HG03103 (cell line): ENCODE data around the gene ZNF835.

Experiments used
- ATAC-seq: cut with Tn5 transposase; IDR thresholded peaks from one replicate; pipeline ENCODE4 v1.9.1; 2021; ENCODE audit warnings: low read depth; ENCODE audit not compliant: unreplicated experiment

Gene ZNF835

DNA sequence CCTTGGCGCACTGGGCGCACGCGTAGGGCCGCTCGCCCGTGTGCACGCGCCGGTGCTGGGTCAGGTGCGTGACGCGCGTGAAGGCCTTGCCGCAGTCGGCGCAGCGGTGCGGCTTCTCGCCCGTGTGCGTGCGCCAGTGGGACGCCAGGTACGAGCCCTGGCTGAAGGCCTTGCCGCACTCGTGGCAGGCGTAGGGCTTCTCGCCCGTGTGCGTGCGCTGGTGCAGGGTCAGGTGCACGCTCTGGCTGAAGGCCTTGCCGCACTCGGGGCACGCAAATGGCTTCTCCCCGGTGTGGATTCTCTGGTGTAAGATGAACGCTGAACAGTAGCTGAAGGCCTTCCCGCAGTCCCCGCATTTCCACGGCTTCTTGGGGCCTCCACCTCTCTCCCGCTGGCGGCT is 7.0 kb downstream of the ZNF835 start:
- ATAC-seq = no peak

DNA sequence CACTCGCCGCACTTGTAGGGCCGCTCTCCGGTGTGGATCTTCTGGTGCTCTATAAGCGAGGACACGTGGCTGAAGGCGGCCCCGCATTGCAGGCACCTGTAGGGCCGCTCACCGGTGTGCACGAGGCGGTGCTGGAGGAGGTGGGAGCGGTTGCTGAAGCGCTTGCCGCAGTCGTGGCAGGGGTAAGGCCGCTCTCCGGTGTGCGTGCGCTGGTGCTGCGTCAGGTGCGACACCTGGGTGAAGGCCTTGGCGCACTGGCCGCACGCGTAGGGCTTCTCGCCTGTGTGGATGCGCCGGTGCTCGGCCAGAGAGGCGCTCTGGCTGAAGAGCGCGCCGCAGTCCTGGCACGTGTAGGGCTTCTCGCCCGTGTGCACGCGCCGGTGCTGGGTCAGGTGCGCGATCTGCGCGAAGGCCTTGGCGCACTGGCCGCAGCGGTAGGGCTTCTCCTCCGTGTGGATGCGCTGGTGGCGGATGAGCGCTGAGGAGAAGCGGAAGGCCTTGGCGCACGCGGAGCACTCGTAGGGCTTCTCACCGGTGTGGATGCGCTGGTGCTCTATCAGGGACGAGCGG is 7.5 kb downstream of the ZNF835 start:
- ATAC-seq = no peak

DNA sequence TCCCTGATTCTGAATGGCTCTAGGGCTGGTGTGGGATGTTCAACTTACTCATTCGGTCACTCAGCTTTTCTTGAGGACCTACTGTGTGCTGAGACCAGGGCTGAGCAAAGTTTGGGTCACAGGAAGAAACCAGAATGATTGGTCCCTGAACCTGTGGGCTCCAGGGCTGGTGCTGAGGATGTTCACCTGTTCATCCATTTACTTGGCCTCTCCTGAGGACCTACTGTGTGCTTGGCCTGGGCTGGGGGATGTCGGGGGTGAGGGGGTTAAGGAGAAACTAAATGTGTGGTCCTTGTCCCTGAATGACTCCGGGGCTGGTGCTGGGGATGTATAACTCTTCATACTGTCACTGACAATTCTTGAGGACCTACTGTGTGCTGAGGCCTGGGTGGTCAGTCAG is 10.3 kb downstream of the ZNF835 start:
- ATAC-seq = no peak

DNA sequence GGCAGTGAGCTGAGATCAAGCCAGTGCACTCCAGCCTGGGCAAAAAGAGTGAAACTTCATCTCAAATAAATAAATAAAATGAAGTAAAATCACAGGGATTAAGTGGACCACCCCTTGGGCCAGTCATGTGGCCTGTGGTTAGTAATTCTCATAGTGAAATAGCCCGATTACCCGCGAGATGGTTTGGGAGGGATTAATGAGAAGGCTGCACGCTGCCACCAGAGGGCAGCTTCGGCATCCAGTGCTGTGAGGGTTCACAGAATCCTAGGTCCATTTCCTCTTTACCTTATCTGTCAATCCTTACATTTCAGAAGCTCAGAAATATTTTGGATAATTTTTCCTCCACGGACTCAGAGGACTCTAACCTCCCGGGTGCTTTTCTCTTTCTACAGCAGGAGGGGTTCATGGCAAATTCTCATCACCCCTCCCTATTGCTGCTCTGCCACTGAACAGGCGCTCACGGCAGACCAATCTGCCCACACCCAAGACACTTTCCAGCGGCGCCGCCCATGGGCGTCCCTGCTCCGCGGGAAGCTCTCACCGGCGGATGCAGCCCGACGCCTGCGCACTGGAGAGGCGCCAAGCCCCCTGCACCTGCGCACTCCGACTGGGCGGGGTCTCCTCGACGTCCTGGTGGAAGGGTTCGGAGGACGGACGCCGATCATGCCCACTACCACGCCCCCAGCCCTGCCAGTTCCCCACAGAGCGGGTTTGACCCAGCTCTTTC is 11.0 kb downstream of the ZNF835 start:
- ATAC-seq = no peak

DNA sequence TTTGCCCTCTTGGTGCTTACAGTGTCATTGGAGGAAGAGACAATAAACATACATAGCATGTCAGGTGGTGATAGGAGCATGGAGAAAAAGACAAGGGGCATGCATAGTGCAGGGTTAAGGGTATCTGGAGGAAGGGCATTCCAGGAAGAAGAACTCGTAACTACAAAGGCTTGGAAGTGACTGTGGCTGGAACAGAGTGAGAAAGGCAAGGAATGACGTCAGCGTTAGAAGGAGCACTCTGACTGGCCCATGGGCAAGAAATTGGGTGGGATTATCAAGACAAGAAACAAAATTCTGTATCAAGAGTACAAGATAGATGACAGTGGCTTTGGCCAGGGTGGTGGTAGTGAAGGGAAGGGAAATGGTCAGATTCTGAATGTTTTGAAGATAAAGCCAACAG is 17.4 kb downstream of the ZNF835 start:
- ATAC-seq = no peak

DNA sequence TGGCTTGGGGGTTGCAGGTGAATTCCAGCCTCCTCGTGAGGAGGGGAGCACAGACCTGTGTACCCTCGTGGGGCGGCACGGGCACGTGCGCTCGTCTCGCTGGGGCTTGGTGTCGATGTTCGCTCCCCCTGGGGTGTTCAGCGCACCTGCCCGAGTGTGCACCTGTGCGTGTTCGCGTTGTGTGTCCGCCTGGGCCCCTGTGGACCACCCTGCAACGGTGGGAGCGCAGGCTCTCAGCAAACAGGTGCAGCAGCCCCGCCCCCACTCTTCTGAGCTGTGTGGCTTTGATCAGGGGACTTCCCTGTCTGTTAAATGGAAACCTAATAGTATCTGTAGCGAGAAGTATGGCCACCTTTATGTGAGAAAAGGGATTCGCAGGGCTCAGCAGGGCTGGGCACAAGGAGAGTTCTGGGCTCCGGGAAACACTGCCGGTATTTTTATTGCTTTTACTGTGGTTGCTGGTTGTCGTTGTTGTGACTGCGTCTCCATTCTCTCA is 28.0 kb downstream of the ZNF835 start:
- no peak for ATAC-seq

DNA sequence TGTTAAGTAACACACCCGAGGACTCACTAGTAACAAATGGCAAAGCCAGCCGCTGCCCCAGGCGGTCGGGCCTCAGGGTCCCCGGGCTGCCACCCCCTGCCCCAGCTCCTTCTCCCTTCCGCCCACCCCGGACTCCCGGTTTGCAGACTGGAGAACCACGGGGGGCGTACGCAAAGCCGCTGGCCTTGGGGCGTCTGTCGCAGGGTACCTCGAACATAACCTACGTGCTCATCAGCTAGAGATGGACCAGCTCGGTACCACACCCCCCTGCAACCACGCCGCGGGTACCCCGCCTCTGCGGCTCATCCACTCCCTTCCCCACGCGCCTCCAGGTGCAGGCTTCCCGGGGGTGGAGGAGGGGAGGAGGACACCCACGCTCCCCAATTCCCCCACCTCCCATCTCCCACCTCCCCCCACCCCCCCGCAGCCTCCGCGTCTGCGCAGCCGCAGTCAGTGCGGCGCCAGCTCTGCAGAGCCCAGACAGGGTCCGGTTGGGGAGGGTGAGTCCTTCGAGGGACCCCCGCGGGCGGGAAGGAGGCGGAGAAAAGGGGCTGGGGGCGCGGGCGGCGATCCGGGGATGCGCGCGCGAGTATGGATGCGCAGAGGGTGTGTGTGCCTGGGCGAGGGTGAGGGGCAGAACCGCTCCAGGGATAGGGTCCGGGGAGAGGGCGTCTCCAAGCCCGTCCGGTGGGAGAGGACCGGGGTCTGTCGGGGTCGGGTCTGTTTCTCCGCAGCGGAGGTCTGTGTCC is 28.7 kb downstream of the ZNF835 start, which contains the start of gene SMIM17:
TSS of gene SMIM17 (plus strand) at position 449 of the 749 bp plus-strand sequence. CDS start 2,509 bp downstream, outside the sequence.
- no peak for ATAC-seq

DNA sequence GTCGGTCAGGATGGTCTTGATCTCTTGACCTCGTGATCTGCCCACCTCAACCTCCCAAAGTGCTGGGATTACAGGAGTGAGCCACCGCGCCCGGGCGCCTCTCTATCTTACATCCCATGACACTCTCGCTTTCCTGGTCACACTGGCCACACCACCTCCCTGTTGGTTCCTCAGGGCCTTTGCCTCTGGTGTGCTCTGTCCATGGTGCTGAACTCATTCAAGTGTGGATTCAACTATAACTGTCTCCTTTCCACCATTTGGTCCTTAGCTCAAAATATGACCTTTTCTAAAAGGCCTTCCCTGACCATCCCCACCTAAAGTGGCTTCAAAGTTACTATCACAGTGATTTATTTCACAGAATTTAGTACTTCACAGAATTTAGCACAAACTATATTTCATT is 32.3 kb downstream of the ZNF835 start:
- ATAC-seq = no peak

DNA sequence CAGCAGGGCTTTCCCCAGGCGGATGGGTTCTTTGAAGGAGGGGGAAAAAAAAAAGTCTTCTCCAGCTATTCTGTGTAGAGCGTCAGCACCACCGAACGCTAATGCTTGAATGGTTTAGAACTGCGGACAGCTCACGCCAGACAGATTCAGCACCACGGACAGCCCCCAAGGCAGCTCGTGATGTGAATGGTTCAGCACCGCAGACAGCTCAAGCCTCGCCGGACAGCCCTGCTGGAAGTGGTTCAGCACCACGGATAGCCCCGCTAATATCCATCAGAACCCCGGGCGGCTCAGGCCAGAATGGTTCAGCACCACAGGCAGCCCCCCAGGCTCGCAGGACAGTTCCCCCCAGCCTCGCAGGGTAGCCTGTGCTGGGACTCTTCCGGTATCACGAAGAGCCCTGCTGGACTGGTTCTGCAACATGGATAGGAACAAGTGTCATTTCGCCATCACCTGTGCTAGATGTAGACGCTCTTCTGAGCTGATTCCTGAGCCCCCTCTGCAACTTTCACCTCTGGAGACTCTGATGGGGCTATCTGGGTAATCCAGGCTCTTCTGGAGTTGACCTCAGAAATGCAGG is 33.5 kb downstream of the ZNF835 start:
- ATAC-seq = no peak

DNA sequence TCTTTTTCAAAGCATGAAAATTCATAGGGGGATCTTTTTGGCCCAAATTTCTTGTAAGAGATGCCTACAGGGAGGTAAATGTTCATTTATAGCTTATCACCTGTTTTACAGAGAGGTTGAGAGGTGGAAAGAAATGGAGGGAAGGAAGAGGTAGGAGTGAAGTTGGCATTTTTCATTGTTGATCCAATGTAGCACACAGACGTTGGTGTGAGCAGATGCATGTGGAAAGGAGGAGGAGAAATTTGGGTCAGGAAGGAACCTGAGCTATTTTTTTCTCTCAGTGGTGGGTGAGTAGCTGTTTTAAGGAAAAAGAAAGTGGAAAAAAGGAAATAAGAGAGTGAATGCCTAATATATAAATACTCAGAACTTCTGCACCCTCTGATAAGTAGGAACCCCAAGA is 38.5 kb downstream of the ZNF835 start:
- no peak for ATAC-seq

DNA sequence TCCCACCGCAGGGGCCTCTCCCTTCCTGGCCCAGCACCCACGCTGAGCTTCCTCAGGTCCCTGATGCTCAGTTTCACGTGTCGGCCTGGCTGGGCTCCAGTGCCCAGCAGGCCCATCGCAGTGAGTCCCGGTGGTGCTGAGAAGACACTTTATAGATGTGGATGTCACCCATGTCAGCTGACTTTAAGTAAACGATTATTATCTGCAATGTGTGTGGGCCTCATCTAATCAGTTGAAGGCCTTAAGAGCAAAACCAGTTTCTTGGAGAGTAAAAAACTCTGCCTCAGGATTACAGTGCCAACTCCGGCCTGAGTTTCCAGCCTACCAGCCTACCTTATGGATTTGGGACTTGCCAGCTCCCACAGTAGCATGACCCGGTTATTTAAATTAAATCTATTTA is 45.8 kb downstream of the ZNF835 start:
- no peak for ATAC-seq

DNA sequence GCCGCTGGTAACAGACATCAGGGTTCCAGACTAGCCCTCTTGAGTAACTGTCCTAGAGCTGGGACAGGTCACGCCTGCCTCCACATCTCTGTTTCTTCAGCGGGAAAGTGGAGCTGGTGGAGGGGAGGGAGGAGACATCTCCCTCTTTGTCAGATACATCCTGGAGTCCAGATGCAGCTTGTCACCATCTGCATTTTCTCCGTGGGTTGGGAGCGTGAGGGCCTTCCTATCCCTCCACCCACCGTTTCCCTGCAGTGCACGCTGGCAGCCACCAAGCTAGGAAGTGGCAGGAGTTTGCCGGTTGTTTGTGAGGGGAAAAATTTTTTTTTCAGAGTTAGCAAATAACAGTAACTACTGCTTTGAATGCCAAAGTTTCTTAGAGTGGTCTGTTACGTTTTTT is 48.6 kb downstream of the ZNF835 start:
- no peak for ATAC-seq

DNA sequence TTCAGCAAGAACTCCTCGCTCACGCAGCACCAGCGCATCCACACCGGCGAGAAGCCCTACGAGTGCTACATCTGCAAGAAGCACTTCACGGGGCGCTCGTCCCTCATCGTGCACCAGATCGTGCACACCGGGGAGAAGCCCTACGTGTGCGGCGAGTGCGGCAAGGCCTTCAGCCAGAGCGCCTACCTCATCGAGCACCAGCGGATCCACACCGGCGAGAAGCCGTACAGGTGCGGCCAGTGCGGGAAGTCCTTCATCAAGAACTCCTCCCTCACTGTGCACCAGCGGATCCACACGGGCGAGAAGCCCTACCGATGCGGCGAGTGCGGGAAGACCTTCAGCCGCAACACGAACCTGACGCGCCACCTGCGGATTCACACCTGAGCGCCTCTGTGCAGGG is 49.2 kb downstream of the ZNF835 start:
- no peak for ATAC-seq

DNA sequence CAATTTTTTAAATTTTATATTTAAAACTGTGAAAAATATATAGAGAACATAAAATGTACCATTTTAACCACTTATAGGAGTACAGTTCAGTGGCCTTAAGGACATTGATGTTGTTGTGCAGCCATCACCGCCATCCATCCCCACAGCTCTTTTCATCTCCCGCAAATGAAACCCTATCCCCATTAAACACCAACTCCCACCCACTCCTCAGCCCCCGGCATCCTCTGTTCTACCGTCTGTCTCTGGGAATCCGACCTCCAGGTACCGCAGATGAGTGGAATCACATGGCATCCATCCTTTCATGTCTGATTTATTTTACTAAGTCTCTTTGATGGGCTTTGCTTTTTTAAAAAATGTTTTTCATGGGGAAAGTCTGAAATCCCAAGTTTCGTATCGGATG is 52.4 kb downstream of the ZNF835 start:
- no peak for ATAC-seq

DNA sequence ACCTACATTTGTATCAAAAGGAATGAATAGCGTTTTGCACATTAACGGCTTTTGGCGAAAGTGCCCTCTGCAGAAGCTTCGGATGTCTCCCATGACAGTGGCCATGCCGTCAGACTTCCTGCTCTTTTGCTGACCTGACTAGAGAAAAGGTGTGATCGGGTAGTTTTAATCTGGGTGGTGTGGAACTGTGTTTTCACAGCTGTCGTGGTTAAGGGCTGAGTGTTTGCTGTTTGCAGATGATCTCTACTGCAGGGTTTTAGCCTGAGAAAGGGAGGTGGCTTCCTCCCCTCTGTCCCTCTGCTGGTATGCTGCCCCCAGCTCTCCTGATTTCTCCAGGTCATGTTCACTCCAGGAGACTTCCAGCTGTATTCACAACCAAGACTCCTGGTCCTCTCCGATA is 54.0 kb downstream of the ZNF835 start:
- ATAC-seq = no peak

DNA sequence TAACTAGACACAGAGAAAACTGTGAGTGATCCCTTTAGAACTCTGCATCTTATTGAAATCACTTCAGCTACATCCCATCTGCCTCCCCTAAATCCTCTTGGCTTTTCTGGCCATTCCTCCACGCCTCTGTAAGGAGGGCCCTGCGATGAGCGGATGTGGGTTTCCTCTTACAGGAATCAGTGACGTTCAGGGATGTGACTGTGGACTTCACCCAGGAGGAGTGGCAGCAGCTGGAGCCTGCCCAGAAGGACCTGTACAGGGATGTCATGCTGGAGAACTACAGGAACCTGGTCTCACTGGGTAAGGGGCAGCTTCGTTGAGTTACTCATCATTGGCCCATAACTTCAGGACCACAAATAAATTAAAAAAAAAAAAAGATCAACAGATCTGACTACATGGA is 57.9 kb downstream of the ZNF835 start:
- ATAC-seq = no peak

DNA sequence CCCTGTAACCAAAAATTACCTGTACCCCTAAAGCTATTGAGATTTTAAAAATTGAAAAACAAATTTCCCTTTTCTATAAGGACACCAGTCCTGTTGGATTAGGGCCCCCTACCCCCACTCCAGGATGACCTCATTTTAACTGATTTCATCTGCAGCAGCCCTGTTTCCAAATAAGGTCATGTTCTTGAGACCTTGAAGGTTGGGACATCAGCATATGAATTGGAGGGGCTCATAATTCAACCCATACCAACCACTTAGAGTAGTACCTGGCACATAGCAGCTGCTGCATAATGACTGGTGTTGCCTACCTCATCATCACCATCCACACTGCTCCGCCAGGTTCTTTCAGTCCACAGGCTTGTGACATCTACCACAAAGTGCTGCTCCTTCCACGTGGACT is 58.8 kb downstream of the ZNF835 start:
- ATAC-seq = no peak
